ENCODE measurements around the gene ASB16. TPM values are rescaled to one million over a fixed set of nuclear protein-coding genes. Genes with fewer than 3 reads are reported as not detected.

The ASB16 gene
- polyA plus RNA-seq, 4 donors = 1.1 to 4.0 (median 2.1) TPM

DNA sequence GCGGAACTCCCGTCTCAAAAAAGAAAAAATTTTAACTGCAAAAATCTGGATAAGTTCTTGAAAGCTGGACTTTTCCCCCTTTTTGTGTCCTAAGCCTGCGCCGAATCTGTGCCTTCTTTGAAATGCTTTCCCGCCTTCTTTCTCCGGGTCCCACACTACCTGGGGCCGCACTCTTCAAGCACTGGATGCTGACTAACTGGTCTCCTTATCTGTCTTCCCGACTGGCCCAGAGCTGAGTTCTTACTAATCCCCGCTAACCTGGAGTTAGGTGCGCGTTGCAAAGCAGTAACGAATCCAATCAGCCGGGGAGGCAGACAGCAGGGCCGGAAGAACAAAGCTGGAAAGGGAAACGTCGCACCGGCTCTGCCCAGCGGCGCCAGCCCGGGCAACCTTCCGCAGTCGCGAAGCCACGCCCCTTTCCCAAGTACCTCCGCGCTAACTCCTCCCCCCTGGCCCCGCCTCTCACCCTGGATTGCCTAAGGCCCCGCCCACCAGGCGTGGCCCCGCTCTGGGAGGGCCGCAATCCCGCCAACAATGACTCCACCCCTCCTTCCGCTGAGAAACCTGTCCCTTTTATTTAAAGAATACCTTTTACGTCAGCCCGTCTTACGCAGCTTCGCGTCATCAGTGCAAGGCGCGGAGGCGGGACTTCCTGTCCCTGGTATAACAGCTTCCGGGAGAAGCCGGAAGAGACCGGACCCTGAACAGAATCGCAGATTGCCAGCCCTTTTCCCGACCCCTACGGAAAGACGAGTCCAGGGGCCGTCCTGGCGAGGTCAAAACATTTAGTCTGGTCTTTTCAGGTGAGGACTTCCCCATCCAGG is 16.0 kb downstream of the ASB16 start, which contains the start of gene TMUB2:
TSS of gene TMUB2 (plus strand) at position 666 of the 824 bp plus-strand sequence. CDS start 737 bp downstream, outside the sequence.
- peak; percentile 97 to 99 (median 98) for DNase-seq (ENCODE audit: low read depth in 4 of 4, low spot score in 3 of 4)

DNA sequence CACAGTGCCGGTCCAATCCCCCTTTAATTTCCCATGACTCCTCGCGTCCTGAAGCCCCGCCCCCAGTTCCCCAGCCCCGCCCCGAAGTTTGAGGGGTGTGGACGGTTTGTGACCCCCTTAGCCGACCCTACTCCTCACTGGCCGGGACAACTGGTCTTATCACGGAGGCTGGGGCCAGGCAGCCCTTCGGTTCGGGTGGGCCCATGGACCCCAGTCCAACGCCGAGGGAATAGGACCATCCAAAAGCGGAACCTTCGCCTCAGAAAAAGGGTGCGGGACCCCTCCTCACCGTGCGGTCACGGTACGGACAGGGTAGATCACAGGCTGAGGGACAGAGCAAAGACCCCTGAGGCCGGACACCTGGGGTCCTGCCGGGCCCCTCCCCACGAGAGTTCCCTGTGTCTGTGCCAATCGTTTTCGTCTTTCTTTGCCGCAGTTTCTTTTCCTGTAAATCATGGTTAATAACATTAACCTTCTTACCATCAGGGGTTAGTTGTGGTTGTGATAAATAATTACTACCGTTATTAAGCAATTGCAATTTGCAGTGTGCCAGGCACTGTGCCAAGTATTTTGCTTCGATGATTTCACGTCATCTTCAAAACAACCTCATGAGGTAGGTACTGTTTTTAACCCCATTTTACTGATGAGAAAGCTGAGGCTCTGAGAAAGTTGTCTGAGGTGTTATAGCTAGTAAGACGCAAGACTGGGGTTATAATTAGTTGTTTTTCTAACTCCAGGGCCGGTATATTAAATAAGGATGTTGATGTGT is 16.8 kb downstream of the ASB16 start:
- DNase-seq (ENCODE audit: low read depth in 4 of 4, low spot score in 3 of 4) = no peak

DNA sequence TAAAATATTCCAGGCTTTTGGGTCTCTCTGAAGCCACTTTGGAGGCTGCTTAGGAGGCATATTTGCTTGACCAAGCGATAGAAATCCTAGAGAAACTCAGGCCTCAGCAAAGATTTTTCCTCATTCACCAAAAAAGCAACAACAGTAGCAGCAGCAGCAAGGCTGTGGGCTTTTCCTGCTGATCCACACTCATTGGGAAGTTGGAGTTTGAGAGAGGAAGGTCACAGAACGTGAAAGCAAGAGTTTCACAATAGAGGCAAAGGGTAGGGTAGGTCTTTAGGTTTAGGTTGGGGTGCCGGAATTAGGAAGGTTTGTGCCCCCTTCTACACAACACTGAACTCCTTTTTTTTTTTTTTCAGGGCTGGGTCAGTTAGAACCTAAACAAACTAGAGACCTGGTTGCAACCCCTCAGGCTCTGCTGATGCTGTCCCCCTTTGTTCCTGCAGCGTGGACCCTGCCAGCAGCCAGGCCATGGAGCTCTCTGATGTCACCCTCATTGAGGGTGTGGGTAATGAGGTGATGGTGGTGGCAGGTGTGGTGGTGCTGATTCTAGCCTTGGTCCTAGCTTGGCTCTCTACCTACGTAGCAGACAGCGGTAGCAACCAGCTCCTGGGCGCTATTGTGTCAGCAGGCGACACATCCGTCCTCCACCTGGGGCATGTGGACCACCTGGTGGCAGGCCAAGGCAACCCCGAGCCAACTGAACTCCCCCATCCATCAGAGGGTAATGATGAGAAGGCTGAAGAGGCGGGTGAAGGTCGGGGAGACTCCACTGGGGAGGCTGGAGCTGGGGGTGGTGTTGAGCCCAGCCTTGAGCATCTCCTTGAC is 18.3 kb downstream of the ASB16 start:
- DNase-seq (ENCODE audit: low read depth in 4 of 4, low spot score in 3 of 4) = no peak

DNA sequence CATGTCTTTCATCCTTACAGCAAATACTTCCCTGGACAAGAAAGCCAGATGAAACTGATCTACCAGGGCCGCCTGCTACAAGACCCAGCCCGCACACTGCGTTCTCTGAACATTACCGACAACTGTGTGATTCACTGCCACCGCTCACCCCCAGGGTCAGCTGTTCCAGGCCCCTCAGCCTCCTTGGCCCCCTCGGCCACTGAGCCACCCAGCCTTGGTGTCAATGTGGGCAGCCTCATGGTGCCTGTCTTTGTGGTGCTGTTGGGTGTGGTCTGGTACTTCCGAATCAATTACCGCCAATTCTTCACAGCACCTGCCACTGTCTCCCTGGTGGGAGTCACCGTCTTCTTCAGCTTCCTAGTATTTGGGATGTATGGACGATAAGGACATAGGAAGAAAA is 20.0 kb downstream of the ASB16 start:
- DNase-seq (ENCODE audit: low read depth in 4 of 4, low spot score in 3 of 4) = no peak

DNA sequence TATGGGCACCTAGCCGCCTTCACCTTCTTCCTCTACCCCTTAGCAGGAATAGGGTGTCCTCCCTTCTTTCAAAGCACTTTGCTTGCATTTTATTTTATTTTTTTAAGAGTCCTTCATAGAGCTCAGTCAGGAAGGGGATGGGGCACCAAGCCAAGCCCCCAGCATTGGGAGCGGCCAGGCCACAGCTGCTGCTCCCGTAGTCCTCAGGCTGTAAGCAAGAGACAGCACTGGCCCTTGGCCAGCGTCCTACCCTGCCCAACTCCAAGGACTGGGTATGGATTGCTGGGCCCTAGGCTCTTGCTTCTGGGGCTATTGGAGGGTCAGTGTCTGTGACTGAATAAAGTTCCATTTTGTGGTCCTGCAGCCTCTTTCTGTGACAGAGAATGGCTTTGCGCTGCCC is 20.9 kb downstream of the ASB16 start:
- no peak for DNase-seq (ENCODE audit: low read depth in 4 of 4, low spot score in 3 of 4)

DNA sequence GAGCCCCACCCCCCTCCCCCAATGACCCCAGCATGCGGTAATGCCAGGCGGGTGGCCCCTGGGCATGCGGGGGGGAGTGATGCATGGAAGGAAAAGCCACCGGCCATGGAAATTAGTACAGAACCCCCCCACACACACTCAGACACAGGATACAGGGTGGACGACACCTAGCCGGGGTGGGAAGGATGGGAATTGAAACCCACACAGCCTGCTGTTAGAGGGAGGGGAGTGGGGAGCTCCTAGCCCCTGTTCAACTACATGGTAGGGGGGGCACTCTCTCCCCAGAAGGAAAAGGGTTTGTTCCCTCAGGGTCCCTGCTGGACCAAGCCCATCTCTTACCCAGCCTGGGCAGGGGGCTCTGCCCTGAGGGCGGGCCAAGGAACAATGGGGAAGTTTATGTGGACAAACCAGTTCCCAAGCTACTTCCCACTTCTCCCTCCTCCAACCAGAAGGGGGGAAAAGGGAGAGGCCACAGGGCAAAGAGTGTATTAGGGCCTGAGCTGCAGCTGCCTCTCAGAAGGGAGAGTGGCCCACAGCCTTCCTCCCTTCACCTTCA is 21.5 kb downstream of the ASB16 start:
- DNase-seq (ENCODE audit: low read depth in 4 of 4, low spot score in 3 of 4) = no peak

DNA sequence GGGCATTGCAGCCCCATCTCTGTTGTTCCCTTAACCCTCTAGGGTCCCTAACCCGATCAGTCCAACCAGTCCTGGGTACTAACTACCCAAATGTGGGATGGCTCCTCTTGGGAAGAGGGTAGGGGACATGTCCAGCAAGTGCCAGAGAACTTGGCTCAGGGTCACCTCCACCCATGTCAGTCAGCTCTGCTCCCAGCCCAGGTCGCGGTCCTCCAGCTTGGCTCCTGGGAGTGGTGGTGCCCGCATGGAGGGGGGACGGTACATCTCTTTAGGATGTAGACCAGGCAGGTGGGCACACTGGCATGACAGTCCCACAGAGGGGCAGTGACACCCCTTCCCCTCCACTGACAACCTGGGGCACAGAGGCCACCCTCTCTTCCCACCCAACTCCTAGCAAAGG is 22.2 kb downstream of the ASB16 start:
- DNase-seq (ENCODE audit: low read depth in 4 of 4, low spot score in 3 of 4) = no peak

DNA sequence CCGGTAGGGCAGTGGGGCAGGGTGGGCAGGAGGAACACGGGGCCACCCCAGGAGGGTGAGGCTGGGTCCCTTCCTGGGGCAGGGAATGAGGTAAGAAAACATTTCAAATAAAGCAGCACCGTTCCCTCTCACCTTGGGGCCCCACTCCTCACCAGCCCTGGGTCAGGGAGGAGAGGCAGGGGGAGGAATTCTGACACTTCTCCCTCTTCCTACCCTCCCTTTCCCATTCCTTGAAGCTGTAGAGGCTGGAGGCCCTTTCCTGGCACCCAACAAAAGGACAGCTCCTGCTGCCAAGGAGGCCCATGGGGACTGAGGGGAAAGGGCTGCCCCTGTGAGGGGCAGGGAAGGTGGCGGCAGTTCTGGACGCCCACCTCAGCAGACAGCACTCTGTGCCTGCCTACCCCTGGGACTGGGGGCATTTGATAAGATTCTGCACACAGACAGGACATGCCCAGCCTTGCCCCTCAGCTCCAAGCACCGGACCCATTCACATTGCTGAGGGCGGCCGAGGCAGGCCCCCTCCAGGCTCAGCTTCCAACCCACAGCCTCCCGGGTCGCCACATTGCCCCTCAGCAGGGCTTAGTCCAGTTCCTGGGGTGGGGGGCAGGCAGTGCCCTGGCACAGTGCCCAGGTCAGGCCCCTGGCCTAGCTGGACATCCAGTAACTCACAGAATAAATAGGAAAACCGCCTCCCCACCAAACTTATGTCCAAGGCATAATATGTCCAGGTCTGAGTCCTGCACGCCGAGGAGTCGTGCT is 23.0 kb downstream of the ASB16 start:
- no peak for DNase-seq (ENCODE audit: low read depth in 4 of 4, low spot score in 3 of 4)

DNA sequence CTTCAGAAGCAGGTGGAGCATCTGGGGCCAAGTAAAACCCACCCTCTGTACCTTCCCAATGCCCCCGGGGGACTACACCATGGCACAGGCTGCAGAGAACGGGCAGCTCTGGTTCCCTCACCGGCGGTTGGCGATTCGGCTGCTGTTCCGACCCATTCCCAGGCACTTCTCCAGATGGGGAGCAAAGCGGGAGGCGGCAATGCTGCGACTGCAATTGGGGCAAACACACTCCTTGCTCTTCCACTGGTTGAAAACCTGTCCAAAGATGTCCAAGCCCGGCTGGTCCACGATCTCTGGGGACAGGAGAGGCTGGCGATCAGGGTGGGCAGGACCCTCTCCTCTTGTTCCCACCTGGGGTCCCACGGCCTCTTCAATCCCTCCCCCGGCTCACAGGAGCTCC is 26.6 kb downstream of the ASB16 start:
- DNase-seq (ENCODE audit: low read depth in 4 of 4, low spot score in 3 of 4) = no peak

DNA sequence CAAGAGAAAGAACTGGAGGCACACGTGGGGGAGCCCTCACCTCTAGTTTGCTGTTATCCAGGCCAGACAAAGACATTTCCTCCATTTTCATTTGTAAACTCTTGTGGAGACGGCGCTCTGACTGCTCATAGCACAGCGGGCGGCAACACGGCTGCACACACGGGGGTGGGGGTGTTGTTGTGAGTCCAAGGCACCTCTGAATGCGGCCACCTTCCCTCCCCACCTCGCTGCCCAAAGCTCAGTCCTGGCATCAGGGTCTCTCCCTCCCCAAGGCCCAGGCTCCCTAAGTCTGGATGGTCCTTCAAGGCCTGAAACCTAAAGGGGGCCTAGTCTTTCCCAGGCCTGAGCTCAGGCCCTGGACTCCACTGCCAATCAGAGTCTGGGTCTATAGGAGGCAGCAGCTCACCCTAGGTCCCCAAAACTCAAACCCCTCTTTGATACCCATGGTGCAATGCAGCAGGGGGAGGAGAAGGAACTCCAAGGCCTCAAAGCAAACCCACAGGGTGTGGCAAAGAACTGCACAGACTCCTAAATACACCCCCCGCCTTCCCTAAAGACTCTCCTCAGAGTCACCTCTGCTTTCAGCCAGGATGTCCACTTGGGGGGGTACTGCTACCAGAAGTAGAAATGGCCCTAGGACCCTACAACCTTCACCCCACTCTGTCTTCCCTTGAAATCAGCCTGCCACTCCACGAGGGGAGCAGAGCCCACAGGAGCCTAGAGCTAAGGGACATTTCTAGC is 27.6 kb downstream of the ASB16 start:
- DNase-seq (ENCODE audit: low read depth in 4 of 4, low spot score in 3 of 4) = no peak

DNA sequence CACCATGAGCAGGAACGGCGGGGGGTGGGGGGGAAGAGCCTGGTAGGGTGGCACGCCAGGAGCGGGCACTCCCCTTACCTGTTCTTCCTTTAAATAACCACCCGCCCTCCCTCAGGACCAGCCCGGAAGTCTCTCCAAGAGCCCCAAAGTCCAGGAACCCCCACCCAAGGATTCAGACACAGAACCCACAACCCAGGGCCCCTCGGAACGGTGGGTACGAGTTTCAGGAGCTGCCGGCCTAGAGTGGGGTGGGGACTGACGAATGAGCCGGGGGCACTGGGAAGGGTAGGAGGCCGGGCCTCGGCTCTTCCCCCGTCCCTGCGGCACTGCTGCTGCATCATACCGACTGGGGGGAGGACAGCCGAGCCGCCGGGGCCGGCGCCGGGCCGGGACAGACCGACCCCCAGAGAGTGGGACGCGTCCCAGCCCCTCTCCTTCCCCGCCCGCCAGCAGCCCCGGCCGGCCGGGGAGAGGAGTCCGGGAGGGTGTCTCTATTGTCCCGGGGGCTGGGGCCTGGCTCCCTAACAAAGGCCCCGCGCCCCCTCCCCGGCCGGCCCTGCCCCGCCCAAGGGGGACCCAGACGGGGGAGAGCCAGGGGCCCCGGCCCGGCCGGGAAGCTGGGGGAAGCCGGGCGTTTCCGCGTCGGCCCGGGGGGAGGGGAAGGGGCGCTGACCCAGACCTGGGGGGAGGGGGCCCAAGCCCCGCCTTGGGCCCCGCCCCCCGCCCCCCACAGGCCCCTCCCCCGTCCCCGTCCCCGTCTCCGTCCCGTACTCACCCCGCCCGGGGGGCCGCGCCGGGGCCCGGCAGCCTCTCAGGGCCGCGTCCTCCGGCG is 28.4 kb downstream of the ASB16 start:
- DNase-seq (ENCODE audit: low read depth in 4 of 4, low spot score in 3 of 4) = peak in 1 of 4 donors; percentile 50

DNA sequence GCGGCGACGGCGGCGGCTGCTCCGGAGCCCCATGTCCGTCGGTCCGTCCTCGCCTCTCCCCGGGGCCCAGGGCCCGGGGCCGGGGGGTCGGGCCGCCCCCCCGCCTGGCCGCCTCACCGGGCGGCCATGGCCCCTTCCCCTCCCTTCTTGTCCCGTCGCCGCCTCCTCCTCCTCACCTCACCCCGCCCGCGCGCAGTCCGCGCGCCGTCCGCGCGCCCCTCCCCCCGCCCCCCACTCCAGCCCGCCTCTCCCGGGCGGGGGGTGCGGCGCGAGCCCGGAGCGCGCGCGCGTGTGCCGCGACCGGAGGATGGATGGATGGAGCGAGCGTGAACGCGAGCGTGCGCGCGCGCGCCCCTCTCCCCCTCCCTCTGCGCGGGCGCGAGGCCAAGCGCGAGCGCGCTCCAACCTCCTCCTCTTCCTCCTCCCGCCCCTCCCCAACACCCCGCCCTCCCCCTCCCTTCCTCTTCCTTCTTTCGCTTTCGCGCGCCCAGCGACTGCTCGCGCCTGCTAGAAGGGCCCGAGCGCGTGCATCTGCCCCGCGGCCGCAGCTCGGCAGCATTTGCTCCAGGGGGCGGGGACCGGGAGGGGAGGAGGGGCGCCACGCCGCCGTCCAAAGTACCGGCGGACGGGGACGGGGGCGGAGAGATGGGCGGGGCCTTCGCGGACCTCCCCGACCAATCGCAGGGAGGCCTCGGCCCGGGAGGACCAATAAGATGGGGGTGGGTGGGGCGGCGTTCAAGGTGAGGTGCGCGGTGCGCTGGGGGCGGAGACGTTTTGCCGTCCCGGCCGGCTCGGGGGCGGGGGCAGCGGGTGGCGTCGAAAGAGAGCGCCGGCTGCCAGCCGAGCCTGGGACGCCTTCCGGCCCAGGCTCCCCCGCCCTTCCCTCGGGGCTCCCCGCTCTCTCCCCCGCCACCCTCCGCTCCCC is 29.3 kb downstream of the ASB16 start, which contains the start of gene ATXN7L3:
TSS of gene ATXN7L3 (minus strand) at position 332 of the 925 bp plus-strand sequence. CDS start 1,814 bp downstream, outside the sequence.
- peak; percentile 92 to 95 (median 95) for DNase-seq (ENCODE audit: low read depth in 4 of 4, low spot score in 3 of 4)

DNA sequence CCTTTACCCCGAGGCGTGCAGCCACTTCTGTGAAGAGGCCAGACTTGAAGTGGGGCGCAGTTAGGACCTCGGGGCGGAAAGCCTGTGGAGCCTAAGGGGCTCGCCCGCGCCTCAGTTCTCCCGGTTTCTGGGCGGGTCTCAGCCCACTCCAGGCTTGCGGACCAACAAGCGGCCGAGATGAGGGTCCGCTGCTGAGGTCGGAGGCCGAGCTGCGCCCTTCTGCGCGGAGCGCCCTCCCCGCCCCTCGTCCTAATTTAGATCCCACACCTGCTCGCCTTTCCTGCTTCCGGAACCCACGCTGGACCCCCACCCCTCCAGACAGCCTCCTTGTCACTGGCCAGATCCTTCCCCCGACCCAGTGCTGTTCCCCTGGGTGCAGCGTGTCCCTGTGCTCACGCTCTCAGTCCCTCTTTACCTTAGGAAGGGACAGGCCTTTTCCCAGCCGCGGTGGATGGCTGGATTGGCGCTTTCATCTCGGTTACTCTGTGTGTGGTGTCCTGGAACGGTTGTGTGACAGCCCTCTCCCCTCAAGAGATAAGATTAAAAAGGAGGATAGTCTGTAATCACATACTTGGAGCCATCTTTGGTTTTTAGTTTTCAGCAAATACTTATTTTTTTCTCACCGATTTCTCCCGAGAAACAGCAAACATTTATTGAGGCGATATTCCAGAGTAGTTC is 30.1 kb downstream of the ASB16 start:
- no peak for DNase-seq (ENCODE audit: low read depth in 4 of 4, low spot score in 3 of 4)

DNA sequence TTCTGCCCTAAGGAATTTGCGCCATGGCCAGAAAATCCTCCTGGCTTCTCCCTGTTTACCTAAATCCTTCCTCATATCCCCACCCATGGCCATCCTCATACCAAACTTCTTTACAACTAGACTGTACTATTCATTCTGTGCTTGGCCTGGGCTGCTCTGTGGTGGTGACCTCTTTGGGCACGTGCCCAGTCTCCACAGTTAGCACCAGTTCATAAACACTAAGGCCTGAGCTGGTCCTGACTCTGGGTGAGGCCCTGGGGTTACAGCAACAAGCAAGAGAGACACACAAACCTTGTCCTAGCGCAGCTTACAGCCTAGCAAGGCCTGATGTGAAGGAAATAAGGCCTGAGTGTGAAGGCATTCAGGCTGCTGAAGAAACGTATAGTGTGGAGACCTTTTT is 32.3 kb downstream of the ASB16 start:
- no peak for DNase-seq (ENCODE audit: low read depth in 4 of 4, low spot score in 3 of 4)

DNA sequence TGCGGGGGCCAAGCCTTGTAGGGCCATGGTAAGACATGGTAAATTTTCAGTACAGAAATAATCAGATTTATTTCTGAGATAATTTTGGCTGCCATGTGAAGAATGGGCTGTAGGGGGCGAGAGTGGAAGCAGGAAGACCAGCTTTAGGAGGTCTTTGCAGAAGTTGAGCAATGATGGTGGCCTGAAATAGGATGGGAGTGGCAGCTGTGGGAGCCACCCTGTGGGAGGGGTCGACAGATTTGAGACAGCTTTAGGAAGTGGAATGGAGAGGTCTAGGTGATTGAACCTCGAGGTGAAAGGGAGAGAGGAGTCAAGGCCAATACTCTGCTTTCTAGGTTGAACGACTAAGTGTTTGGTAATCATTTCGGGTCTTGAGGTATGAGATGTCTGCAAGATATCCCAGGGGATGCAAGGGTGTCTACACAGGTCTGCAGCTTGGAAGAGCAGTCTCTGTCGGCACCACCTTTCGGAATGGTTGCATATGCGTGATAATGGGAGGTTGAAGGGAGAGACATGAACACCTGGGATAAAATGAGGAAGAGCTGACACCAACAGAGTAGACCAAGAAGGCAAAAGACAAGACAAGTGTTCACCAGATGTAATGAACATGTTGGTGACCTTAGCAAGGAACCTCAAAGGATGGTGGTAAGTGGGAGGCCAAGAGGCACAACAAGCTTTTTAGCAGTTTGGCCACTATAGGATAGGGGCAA is 33.4 kb downstream of the ASB16 start:
- no peak for DNase-seq (ENCODE audit: low read depth in 4 of 4, low spot score in 3 of 4)

DNA sequence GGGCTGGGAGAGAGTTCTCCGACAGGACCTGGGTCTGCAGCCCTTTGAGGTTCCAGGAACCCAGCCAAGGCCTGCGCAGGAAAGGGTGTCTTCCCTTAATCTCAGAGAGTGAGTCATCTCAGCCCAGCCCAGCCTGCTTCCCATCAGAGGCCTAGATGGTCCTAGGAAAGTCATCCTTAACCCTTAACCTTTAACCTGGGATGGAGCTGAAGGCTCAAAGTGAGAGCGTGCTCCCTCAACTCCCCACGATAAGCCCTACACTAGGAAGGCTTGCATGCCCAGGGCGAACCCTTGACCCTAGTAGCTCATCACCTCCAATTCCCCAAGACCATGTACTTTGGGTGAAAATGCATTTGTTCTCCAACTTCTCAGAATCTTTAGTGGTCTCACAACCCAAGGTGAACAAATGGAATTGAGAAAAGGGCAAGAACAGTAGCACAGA is 34.0 kb downstream of the ASB16 start:
- DNase-seq (ENCODE audit: low read depth in 4 of 4, low spot score in 3 of 4) = no peak

Data from left renal pelvis (tissue), 4 donors.